Activated CD8-positive, alpha-beta T cell treated with anti-CD3 and anti-CD28 coated beads for 36 hours (primary cell): ENCODE measurements around the gene SSTR5. TPM values are rescaled to one million over a fixed set of nuclear protein-coding genes. Genes with fewer than 3 reads are reported as not detected.
"Not testable (repeated sequence)": the region's sequence is repeated elsewhere in the genome, so short reads cannot be mapped to it uniquely, and the experiment has no call there.

Experiments
- ATAC-seq: fragments of 200-7000 bp; cut with Tn5 transposase; one replicate; pipeline ENCODE4 v1.10.0; 2021; ENCODE audit warnings: mild to moderate bottlenecking, moderate library complexity
- CTCF ChIA-PET: fragments of 350-600 bp; sonication (Branson Sonifier 250); formaldehyde crosslinking; loops from one replicate; lab custom pipeline; 2021; ENCODE audit warnings: antibody characterized with exemption; lab: Charles Lee
- POLR2A ChIA-PET: fragments of 350-600 bp; sonication (Branson Sonifier 250); formaldehyde crosslinking; loops from one replicate; lab custom pipeline; 2021; ENCODE audit warnings: antibody characterized with exemption; lab: Charles Lee
- DNase-seq: peaks from one replicate; pipeline ENCODE4 v3.0.0-alpha.2; 2020
- H3K27ac Mint-ChIP-seq: one replicate; pipeline ENCODE4 v1.8.0; 2021; ENCODE audit warnings: mild to moderate bottlenecking, mixed read lengths
- H3K27me3 Mint-ChIP-seq: one replicate; pipeline ENCODE4 v1.8.0; 2021; ENCODE audit warnings: mixed read lengths
- H3K36me3 Mint-ChIP-seq: one replicate; pipeline ENCODE4 v1.8.0; 2021; ENCODE audit warnings: low read depth, mixed read lengths
- H3K4me1 Mint-ChIP-seq: one replicate; pipeline ENCODE4 v1.8.0; 2021; ENCODE audit warnings: low read depth, mixed read lengths
- H3K4me3 Mint-ChIP-seq: one replicate; pipeline ENCODE4 v1.8.0; 2021; ENCODE audit warnings: mild to moderate bottlenecking, moderate library complexity, mixed read lengths
- H3K9me3 Mint-ChIP-seq: one replicate; pipeline ENCODE4 v1.8.0; 2021; ENCODE audit warnings: mixed read lengths
- CTCF ChIP-seq: fragments of 200-600 bp; IDR thresholded peaks from one replicate; pipeline ENCODE4 v1.8.0; 2022; ENCODE audit warnings: antibody characterized with exemption, mild to moderate bottlenecking
- intact Hi-C: fragments of 100-400 bp; cut with micrococcal nuclease; formaldehyde crosslinking; loops from one replicate; pipeline ENCODE4 v1.10.0; 2022
- total RNA-seq, 2 experiments: library from RNA; stranded (reverse); gene quantifications; one replicate each; pipeline ENCODE4 v1.2.3, GENCODE V29; 2021

SSTR5 gene
- total RNA-seq, 2 experiments from 2014 or later = not detected

- H3K4me3 Mint-ChIP-seq = no peak overlapping the region
- no peaks in the 10 kb centered on the region for H3K4me1 Mint-ChIP-seq
- no peak for TF ChIP-seq CTCF
- no peak overlapping the region for H3K27ac Mint-ChIP-seq
- peaks cover 7% of the 10 kb centered on the region for H3K36me3 Mint-ChIP-seq
- POLR2A ChIA-PET = no interaction called here
- H3K9me3 Mint-ChIP-seq = peaks cover 12% of the 10 kb centered on the region
- DNase-seq (no peak), ATAC-seq (no peak)
- CTCF ChIA-PET = no interaction called here
- intact Hi-C loops = no loop called here
- H3K27me3 Mint-ChIP-seq = peaks cover 8% of the 10 kb centered on the region
Observed at GRCh38 chr16:1089822-1090619, 17.5 kb downstream of the SSTR5 start.

- intact Hi-C loops = no loop called here
- POLR2A ChIA-PET = no interaction called here
Observed at GRCh38 chr16:1090620-1091587, 18.4 kb downstream of the SSTR5 start.

GRCh38 chr16:1091992-1092552 lies 19.5 kb downstream of the SSTR5 start:
- TF ChIP-seq CTCF = no peak
- ChIA-PET POLR2A (no interaction called here), CTCF (no interaction called here)
- no peak for DNase-seq
- no peak for ATAC-seq
- intact Hi-C loops = no loop called here
- no peak overlapping the region for H3K4me3 Mint-ChIP-seq
- H3K27ac Mint-ChIP-seq = no peak overlapping the region
- H3K27me3 Mint-ChIP-seq = peaks cover 1% of the 10 kb centered on the region
- peaks cover 3% of the 10 kb centered on the region for H3K36me3 Mint-ChIP-seq
- H3K9me3 Mint-ChIP-seq = peaks cover 5% of the 10 kb centered on the region
- no peaks in the 10 kb centered on the region for H3K4me1 Mint-ChIP-seq

More at GRCh38 chr16:1090620-1091587, 18.4 kb downstream of the SSTR5 start:
- Mint-ChIP-seq H3K27ac (no peak overlapping the region), H3K4me1 (no peaks in the 10 kb centered on the region), H3K27me3 (peaks cover 1% of the 10 kb centered on the region), H3K36me3 (peaks cover 3% of the 10 kb centered on the region), H3K4me3 (no peak overlapping the region), H3K9me3 (peaks cover 5% of the 10 kb centered on the region)
- no peak for ATAC-seq
- no peak for TF ChIP-seq CTCF
- CTCF ChIA-PET = no interaction called here
- DNase-seq = no peak

GRCh38 chr16:1092685-1093283 lies 20.2 kb downstream of the SSTR5 start:
- intact Hi-C loops, H3K27ac Mint-ChIP-seq, CTCF ChIA-PET, H3K36me3 Mint-ChIP-seq, H3K9me3 Mint-ChIP-seq, H3K4me3 Mint-ChIP-seq, H3K4me1 Mint-ChIP-seq, ATAC-seq, H3K27me3 Mint-ChIP-seq, DNase-seq, POLR2A ChIA-PET: not testable (repeated sequence)
